HG02981 (cell line): ENCODE results near the gene CCDC51.

Experiments
- ATAC-seq: cut with Tn5 transposase; IDR thresholded peaks from one replicate; pipeline ENCODE4 v1.9.1; 2021; ENCODE audit warnings: mild to moderate bottlenecking, moderate library complexity; ENCODE audit not compliant: unreplicated experiment

The CCDC51 gene

GRCh38 chr3:48422272-48422671 is 17.6 kb downstream of the CCDC51 start:
- ATAC-seq: no peak

- no peak for ATAC-seq
Measured at GRCh38 chr3:48420561-48420960, 19.4 kb downstream of the CCDC51 start.

DNA sequence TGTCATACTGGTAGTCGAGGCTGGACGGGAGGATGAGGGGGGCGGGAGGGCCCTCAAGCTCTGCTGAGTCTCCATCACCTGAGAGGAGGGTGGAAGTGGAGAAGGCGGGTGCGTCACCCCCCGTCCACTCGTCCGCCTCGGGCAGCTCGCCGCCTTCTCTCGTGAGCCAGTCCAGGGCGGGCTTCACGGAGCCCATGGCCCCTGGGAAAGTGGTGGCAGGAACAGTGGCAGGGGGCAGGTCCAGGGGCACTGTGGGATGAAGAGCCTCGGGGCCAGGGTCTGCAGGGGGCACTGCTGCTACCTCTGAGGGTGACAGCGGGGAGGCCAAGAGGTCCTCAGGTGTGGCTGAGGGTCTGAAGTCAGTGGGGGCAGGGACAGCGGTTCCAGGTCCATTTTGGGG is 20.3 kb downstream of the CCDC51 start:
- no peak for ATAC-seq

DNA sequence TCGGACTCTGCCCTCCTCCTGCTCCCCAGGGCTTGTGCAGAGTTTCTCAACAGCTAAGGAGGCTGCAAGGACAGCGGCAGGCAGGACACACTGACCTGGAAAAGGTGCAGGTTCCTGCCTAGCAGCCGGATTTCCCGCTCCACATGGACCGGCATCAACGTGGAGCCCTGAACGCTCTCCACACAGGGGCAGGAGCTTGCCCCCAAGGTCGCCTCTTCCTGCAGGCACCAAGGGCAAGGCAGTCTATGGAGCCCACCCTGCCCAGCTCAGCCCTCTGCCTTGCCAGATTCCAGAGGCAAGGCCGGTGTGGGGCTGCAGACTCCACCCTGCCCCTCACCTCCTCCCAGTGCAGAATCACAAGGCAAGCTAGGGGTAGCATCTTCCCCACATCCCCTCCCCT is 20.8 kb downstream of the CCDC51 start:
- ATAC-seq: no peak

GRCh38 chr3:48418651-48419050 is 21.3 kb downstream of the CCDC51 start:
- ATAC-seq: no peak

DNA sequence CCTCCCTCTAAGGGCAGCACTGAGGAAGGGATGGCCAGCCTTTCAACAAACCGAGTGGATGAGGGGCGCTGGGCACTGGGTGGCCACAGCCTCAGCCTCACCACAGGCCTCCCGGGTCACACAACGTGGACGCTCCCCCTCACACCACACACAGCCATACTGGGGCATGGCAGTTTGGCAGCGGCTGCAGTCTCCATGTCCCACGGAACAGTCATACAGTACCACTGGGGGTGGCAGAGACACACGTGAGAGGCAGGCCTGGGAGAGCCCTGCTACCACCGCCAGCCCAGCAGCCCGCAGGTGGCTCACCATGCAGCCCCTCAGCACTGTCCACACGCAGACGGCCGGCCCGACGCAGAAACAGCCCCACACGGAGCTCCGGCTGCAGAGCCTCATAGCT is 21.8 kb downstream of the CCDC51 start:
- no peak for ATAC-seq

DNA sequence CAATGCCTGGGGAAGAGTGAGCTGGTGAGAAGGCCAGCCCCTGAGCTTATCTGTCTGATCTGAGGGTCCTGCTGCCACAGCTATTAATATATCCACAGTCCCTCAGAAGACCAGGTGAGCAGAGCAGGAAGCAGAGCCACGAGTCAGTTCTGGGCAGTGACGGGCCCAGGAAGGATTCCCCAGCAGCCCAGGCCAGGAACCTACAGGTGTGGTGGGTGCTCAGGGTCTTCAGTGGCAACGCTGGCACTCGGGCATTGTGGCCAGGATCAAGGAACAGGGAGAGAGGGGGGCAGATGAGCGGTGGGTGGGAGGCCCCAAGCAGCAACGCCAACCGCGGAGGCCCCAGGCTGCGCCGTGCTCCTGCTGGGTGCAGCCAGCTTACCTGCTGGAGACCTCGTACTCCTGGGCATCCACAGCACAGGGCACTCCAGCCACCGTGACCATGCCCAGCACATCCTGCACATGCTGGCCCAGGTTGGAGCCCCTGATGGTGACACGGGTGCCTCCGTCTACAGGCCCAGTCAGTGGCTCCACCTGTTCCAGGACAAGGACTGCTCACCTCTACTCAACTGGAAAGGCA is 22.3 kb downstream of the CCDC51 start:
- ATAC-seq: no peak

GRCh38 chr3:48416546-48416945 is 23.4 kb downstream of the CCDC51 start:
- no peak for ATAC-seq

DNA sequence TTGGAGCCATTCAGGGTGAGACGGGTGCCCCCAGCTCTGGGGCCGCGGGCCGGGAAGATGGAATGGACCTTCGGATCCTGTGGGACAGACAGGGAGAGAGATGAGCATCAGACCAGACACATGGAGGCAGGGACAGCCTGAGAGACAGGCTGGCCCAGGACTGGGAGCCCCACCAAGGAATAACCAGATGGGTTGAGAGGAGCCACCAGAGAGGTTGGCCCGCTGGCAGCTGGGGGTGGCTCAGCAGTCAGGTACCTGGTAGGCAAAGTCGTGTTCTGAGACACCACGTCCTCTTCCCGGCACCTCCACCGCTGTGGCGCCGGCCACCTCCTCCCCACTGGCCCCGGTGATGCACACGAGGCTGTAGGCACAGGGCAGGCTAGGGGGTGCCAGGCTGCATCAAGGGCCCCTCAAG is 23.8 kb downstream of the CCDC51 start:
- no peak for ATAC-seq

DNA sequence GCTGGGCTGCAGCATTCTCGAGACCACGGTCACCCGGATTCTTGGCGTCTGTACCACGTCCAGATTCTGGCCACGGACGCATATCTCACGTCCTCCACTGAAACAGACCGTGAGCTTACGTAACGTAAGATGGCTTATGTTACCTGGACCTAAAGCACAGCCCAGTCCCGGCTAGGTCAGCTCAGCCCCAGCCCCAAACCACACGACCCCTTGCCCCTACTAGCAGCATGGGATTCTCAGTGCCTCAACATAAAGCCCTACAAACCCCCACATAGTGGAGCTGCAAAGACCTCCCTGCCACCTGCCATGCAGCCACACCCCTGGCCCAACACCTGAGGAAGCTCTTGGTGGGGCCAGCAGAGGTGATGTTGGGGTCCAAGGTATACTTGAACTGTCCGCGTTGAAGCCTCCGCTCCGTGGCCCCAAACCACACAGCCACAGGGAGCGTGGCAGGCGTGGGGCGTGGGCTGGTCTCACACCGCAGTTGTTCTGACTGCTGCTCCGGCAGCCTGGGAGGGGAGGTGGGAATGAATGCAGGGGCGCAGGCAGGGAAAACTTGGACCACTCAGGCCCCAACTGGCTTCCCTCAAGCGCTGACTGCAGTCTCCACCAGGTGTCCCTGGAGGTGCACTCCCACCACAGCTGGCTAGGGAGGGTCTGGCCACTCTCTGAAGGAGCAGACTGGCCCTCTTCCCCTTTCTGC is 24.5 kb downstream of the CCDC51 start:
- no peak for ATAC-seq

DNA sequence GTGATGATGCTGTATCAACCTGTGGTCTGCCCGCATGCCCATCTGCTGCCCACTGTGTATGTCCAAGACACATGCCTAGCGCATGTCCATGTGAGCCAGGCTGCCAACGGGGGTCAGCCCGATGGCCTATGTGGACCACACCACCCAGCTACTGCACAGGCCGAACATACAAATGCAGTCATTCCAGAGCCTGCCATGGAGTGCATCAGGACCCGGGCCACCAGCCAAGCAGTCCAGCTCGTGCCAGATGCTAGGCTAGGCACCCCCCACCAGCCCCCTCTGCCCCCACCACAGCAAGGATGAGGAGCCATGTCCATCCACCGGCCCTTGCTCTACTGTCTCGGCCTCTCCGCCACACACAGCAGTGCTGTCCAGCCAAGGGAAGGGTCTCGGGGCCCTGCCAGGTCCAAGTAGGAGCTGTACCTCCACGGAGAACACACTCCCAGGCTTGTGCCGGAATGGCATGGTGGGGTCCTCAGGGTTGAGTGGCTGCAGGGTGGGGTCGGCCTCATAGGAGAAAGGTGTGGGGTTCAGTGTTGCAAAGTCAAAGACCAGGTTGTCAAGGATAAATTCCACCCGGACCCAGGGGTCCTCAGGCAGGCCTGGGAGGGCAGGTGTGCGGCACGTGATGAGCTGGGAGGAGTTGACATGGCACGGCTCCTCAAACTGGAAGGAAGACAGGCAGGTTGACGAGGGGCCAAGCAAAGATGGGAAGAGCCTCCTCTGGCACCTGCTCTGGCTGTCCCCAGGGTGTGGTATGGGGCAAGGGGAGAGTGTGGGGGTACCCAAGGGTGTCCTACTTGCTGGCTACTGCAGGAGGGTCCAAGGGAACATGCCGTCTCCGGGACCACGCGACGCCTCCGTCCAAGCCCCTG is 25.3 kb downstream of the CCDC51 start:
- ATAC-seq: no peak

DNA sequence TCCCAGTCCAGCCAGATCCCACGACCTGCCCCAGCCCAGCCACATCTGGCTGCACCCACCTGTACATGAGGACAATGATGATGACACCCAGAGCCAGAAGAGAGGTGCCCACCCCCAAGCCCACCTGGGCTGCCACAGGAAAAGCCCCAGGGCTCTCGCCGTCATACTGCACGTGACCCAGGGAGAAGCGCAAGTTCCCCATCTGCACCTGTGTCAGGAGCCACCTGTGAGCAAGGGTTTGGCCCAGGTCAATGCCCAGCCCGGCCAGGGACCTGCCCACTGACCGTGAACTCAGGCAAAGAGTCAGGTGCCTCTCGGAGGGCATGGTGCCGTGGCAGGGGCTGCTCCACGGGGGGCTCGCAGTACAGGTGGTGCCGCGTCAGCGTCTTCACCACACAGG is 26.3 kb downstream of the CCDC51 start:
- ATAC-seq: no peak

- no peak for ATAC-seq
Measured at GRCh38 chr3:48413086-48413485, 26.8 kb downstream of the CCDC51 start.

DNA sequence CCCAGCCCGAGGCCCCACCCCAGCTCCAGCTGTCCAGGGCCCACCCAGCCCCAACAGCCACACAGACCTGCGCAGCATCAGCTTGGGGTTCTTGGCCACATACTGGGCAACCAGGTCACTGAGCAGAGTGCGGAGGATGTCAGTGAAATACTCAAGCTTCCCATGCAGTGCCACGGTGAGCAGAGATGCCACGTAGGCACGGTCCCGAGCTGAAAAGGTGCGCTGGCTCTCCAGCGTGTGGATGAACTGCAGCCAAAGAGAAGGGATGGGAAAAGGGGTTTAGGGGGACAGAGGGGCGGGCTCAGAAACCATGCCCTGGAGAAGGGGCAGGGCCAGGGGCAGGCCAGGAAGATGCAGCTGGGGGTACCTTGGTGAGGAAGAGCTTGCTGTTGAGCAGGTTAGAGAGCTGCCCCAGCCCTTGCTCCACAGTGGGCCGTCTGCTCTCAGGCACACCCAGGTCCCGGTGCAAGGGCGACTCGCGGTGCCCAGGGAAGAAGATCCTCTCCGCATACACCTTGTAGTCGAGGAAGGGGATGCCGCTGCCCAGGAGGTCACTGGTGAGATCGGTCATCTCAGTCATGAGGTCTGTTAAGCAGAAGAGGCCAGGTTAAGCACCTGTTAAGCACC is 27.4 kb downstream of the CCDC51 start:
- ATAC-seq: no peak

DNA sequence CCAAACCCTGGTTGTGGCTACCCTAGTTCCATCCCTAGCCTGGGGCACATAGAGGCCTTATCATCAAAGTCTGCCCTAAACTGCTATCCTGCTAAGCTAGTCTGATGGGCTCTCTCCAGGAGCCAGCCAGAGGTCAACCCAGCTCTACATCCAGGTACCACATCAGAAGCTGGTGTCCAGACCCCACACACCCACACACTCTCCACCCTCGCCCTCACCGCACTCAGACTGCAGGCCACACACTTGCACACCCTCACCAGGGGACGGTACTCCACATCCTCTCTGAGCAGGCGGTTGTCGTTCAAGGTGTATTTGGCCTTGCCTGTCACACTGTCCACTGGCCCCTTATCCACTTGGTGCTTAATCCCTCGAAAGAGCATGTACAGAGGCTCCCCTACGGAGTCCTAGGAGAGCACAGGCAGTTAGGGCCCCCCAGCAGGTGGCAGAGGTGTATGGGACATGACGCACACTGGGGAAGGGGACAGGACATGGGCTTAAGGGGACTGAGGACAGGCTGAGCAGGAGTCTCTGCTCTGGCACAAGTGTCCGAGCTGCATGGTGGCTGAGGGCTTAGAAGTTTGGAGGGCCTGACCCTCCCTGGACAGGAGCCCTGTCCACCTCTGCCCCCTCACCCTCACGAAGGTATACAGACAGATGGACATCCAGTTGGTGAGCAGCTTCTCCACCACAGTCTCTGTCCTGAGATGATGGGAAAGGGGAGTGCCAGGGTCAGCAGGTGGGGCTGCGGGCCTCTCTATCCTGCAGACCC is 28.1 kb downstream of the CCDC51 start:
- no peak for ATAC-seq

DNA sequence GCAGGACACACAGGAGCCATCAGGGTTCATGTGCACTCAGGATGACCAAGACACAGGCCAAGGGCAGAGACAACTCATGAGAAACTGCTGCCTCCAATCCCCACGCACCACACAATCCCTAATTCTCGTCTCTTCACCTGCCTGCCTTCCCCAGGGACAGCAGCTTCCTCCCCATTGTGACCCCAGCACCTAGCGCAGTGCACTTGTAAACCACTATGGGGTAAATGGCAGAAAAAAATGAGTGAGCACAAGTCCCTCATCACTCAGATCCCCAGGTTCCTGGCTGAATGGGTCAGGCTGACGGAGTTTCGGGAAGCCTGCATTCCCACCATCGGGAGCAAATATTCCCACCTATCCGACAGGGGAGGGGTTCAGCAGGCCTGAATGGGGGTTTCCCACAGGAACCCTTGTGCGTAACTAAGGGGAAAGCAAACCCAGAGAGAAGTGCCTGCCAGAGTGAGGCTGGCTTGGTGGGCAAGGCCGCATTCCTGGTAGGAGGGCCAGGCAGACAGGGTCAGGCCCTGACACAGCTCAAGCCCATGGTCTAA is 28.8 kb downstream of the CCDC51 start:
- no peak for ATAC-seq

DNA sequence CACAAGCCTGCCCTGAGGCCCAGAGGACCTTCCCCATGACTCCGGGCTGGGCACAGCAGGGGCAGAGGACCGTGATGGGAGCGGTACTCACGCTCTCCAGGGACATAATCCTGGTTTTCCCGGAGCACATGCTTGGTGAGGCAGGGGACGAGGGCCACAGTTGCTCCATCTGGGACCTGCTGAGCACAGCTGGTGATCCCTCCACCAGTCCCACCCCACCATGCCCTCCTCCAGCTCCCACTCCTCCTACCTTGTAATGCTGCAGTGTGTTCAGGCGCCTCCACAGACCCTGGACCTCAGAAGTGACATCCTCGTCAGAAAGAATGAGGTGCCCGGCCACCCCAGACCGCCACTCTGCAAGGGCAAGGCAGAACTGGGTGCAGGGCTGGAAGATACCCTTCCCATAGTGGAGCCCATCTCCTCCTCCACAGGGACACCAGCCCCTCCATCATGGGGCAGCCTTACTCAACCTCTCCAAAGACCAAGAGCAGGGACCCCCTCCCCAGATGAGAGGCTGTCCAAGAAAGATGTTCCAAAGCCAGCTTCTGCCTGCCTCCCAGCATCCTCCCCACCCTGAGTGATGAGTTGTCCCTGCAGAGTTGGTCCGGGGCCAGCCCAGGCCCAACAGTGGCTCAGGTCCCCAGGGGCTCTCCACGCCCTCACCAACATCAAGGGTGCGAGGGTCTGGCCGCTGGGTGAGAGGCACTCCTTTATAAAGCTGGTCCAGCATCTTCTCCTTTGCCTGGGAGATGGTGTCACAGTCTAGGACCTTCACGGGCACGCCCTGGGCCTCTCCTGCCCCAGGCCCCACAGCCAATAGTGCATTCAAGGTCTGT is 29.5 kb downstream of the CCDC51 start:
- no peak for ATAC-seq

DNA sequence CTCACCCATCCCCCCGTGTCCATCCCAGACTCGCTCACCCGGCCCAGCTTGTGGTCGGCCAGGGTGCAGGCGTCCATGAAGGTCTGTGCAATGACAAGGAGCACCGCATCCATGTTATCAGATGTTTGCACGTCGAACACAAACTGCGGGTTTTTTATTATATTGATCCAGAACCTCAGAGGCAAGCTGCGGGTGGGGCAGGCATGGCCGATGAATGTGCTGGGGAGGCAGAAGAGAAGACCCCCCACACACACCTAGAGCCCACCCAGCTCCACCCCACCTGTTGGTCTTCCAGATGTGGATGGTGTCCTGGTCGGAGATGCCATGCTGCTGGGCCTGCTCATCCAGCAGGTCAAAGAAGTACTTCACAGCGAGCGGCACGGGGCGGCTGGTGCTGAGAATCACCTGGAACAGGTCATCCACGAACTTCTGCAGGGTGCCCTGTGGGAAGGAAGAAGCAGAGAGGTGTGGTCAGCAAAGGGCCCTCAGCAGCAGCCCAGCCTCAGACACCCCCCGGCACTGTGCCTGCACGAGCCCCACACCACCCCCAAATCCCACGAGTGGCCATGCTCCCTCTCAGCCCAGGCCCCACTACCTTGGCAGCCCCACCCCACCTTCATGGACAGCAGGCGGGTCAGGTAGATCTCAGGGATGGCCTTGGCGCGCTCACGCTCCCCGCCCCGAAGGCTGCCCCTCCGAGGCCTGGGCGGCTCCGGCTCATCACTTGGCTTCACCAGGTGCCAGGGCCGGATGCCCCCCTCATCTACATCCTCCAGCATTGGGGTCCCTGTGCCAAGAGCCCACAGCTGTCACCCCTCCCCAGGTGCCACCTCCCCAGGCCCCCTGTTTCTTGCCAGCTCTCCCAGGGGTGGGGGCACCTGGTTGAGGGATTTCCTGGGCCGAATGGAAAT is 30.4 kb downstream of the CCDC51 start:
- ATAC-seq: no peak
